ENCODE measurements around the gene SMOC2. TPM values are rescaled to one million over a fixed set of nuclear protein-coding genes. Genes with fewer than 3 reads are reported as not detected.
"Not testable (repeated sequence)": the region's sequence is repeated elsewhere in the genome, so short reads cannot be mapped to it uniquely, and the experiment has no call there.

Gene SMOC2
- total RNA-seq, 1 donor from 2014 or later = 18.7 TPM

GRCh38 chr6:168554898-168555617, 114.1 kb downstream of the SMOC2 start:
- ATAC-seq (peak; percentile 35), DNase-seq (no peak)
- intact Hi-C loops (cut with micrococcal nuclease) = no loop called here

- DNase-seq (no peak), ATAC-seq (no peak)
- intact Hi-C loops (cut with micrococcal nuclease) = no loop called here
Observed at GRCh38 chr6:168555618-168556273, 114.8 kb downstream of the SMOC2 start.

GRCh38 chr6:168557512-168557911, 116.5 kb downstream of the SMOC2 start:
- DNase-seq (no peak), ATAC-seq (no peak)

GRCh38 chr6:168558686-168559085, 117.7 kb downstream of the SMOC2 start:
- ATAC-seq (no peak), DNase-seq (no peak)
- intact Hi-C loops (cut with micrococcal nuclease) = no loop called here

More at GRCh38 chr6:168557512-168557911, 116.5 kb downstream of the SMOC2 start:
- intact Hi-C loops (cut with micrococcal nuclease) = no loop called here

GRCh38 chr6:168559574-168560098, 118.7 kb downstream of the SMOC2 start:
- DNase-seq (no peak), ATAC-seq (peak; percentile 45)
- intact Hi-C loops (cut with micrococcal nuclease) = no loop called here

GRCh38 chr6:168560126-168560525, 119.1 kb downstream of the SMOC2 start:
- no peak for ATAC-seq
- no peak for DNase-seq
- intact Hi-C loops (cut with micrococcal nuclease) = no loop called here

- ATAC-seq (no peak), DNase-seq (no peak)
- intact Hi-C loops (cut with micrococcal nuclease) = no loop called here
Observed at GRCh38 chr6:168562576-168563151, 121.7 kb downstream of the SMOC2 start.

- DNase-seq = no peak
- intact Hi-C loops (cut with micrococcal nuclease) = no loop called here
Observed at GRCh38 chr6:168563656-168564055, 122.7 kb downstream of the SMOC2 start.

GRCh38 chr6:168565112-168565511, 124.1 kb downstream of the SMOC2 start:
- intact Hi-C loops (cut with micrococcal nuclease) = no loop called here
- DNase-seq (no peak), ATAC-seq (no peak)

More at GRCh38 chr6:168563656-168564055, 122.7 kb downstream of the SMOC2 start:
- no peak for ATAC-seq

GRCh38 chr6:168570211-168570610, 129.2 kb downstream of the SMOC2 start:
- intact Hi-C loops (cut with micrococcal nuclease) = no loop called here
- no peak for DNase-seq
- ATAC-seq = no peak

GRCh38 chr6:168571268-168571667, 130.3 kb downstream of the SMOC2 start:
- DNase-seq (no peak), ATAC-seq (no peak)
- intact Hi-C loops (cut with micrococcal nuclease) = no loop called here

- ATAC-seq; intact Hi-C loops (cut with micrococcal nuclease); DNase-seq: not testable (repeated sequence)
Observed at GRCh38 chr6:168573276-168573835, 132.4 kb downstream of the SMOC2 start.

GRCh38 chr6:168574075-168574698, 133.2 kb downstream of the SMOC2 start:
- ATAC-seq (no peak), DNase-seq (no peak)
- intact Hi-C loops (cut with micrococcal nuclease) = no loop called here

- ATAC-seq = peak; percentile 80
- intact Hi-C loops (cut with micrococcal nuclease) = no loop called here
- DNase-seq = peak; percentile 55
Observed at GRCh38 chr6:168574699-168575195, 133.8 kb downstream of the SMOC2 start.

- DNase-seq (no peak), ATAC-seq (no peak)
- intact Hi-C loops (cut with micrococcal nuclease) = no loop called here
Observed at GRCh38 chr6:168575346-168576098, 134.5 kb downstream of the SMOC2 start.

GRCh38 chr6:168576388-168576787, 135.4 kb downstream of the SMOC2 start:
- ATAC-seq (no peak), DNase-seq (no peak)
- intact Hi-C loops (cut with micrococcal nuclease) = no loop called here

GRCh38 chr6:168577496-168577895, 136.5 kb downstream of the SMOC2 start:
- DNase-seq (no peak), ATAC-seq (no peak)
- intact Hi-C loops (cut with micrococcal nuclease) = no loop called here

GRCh38 chr6:168578036-168578435, 137.1 kb downstream of the SMOC2 start:
- intact Hi-C loops (cut with micrococcal nuclease) = no loop called here
- no peak for DNase-seq
- no peak for ATAC-seq

GRCh38 chr6:168581236-168581635, 140.3 kb downstream of the SMOC2 start:
- ATAC-seq (no peak), DNase-seq (no peak)
- intact Hi-C loops (cut with micrococcal nuclease) = no loop called here

All from left ventricle myocardium superior (tissue), 1 donor.